T-helper 2 cell treated with Interferon-gamma antibody and Interleukin-4, amounts not matched to agents 100 ng/mL and 5 ng/mL, for 36 hours (primary cell): ENCODE results near the gene IL31. TPM values are rescaled to one million over a fixed set of nuclear protein-coding genes. Genes with fewer than 3 reads are reported as not detected.
"Not testable (repeated sequence)": the region's sequence is repeated elsewhere in the genome, so short reads cannot be mapped to it uniquely, and the experiment has no call there.

Experiments used
- intact Hi-C: fragments of 100-400 bp; cut with micrococcal nuclease; formaldehyde crosslinking; loops from one replicate; pipeline ENCODE4 v1.15.1; 2023
- total RNA-seq: library from RNA; stranded (reverse); gene quantifications from 2 replicates; pipeline ENCODE4 v1.2.3, GENCODE V29; 2022

Gene IL31
- total RNA-seq, 1 donor from 2014 or later, result not detected

GRCh38 chr12:122192441-122192840, 18.4 kb upstream of the IL31 start:
- intact Hi-C loops, result no loop called here

- intact Hi-C loops, result loop anchor here (1.0 kb wide), 2 partner anchors 60 to 137 kb away; no protein-coding TSS in a partner anchor
These were observed 17.0 kb upstream of the IL31 start for GRCh38 chr12:122190842-122191668.

DNA sequence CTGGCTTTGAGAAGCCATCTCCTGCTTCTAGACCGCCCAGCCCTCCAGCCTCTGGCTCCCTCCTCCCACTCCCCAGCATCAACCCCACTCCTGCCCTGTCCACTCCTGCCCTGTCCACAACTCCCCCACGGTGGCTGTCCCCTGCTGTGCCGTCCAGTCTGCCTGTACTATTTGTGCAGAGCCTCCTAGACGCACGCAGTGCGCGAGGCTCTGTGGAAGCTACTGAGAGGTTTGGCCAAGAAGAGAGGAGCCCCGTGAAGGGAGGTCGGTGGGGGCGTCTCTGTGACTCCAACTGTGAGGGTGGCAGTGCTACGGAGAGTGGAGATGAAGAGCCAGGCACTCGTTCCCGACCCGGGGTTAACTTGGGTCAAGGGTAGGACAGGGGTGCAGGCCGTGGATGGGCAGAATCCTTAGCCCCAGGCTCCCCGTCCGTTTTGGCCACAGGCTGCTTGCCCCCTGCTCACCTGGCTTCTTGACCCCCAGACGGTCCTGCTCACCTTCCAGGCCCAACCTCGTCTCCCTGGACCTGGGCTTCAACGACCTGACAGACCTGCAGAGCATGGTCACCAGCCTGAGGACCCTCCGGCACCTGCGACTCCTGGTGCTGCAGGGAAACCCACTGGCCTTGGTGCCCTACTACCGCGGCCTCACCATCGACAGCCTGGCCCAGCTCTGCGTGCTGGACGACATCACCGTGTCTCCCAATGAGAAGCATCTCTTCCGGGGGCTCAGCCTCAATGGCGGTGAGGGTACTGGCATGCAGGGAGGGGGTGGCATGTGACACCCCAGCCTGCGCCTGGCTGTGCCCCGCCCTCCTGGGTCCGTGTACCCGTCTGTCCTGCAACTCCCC, 15.8 kb upstream of the IL31 start:
- intact Hi-C loops, result no loop called here

- intact Hi-C loops, result no loop called here
These were observed 13.4 kb upstream of the IL31 start for GRCh38 chr12:122187466-122187865.

- intact Hi-C loops, result no loop called here
These were observed 11.6 kb upstream of the IL31 start for GRCh38 chr12:122185494-122186082.

DNA sequence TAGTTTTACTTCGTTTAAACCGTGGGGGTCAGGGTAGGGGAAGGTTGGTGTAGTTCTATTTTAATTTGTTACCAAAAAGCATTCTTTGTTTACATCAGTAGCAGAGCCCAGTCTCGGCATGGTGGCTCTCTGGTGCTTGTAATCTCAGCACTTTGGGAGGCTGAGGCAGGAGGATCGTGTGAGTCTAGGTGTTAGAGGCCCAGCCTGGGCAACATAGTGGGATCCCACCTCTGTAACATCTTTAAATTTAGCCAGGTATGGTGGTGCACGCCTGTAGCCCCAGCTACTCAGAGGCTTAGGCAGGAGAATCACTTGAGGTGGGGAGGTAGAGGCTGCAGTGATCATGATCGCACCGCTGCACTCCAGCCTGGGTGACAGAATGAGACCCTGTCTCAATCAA, 11.1 kb upstream of the IL31 start:
- intact Hi-C loops, result no loop called here

DNA sequence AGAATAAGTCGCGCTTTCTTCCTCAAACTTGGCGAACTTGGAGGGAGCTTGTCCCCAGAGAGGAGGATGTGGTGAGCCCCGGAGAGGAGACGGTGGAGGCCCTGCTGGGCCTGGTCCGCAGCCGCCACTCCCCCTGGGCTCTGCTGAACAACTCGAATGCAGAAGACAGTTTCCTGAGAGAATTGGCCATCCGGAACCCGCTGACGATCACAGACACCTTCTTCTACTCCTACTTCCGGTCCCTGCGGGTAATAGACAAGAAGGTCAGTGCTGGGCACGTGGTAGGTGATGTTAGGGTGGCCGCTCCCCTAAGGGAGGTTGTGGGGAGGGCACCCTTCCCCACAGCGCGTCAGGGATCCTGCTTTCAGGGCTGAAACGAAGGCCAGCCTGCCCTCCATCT, 10.5 kb upstream of the IL31 start:
- intact Hi-C loops, result no loop called here

DNA sequence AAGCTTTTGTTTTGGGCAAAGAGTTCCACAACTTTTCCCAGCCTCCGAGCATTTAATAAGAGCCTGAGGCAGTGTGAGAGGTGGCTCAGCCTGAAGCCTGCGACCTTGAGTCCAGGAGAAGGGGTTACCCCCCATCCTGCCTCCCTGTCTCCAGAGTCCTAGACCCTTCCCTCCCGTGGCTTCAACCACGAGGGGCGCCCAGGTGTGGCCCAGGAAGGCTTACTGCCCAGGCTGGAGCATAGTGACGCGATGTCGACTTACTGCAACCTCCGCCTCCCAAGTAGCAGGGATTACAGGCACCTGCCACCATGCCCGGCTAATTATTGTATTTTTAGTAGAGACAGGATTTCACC, 9.5 kb upstream of the IL31 start:
- intact Hi-C loops, result no loop called here

- intact Hi-C loops, result no loop called here
These were observed 9.0 kb upstream of the IL31 start, which contains the start of gene LRRC43 for GRCh38 chr12:122182887-122183587. Gene LRRC43 (plus strand): TSS chr12:122183123. CDS start chr12:122183145, 22 bp downstream.

- intact Hi-C loops, result not testable (repeated sequence)
These were observed 2.5 kb upstream of the IL31 start for GRCh38 chr12:122176473-122176872.

DNA sequence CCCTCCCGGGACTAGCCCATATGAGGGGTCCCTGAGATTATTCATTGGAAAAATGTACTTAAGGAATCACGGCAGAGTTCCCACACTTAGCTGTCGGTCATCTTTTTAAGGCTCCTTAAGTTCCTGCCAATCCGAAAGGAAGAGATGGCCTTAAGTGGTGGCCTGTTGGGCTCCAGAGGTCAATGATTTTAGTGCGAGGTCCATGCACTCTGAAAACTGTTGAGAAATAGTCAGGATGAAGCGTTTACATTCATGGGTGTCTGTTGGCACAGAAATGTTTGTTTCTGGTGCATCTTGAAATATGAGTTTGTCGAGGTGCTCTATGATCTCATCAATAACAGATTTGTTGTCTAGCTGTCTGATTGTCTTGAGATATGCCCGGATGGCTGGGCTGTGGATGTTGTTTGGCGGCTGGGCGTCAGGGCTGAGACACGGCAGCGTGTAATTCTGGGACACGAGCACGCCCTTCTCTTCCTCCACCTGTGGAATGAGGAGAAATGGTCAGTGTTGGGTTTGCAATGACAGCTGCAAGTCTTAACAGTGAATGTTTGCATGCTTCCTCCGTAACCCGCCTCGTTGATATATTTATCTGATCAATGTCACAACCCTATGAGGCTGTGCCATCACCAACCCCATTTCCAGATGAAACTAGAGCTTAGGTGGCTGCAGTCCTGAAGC, 1.6 kb downstream of the IL31 start:
- intact Hi-C loops, result no loop called here

DNA sequence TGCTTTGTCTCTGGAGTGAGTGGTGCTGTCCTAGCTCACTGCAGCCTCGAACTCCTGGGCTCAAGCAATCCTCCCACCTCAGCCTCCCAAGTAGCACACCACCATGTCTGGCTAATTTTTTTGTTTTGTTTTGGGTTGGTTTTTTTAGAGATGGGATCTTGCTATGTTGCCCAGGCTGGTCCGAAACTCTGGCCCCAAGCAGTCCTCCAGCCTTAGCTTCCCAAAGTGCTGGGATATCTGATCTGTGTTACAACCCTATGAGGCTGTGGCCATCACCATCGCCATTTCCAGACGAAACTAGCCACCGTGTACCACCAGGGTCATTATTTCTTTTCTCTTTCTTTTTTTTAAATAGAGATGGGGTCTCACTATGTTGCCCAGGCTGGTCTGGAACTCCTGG, 2.6 kb downstream of the IL31 start:
- intact Hi-C loops, result no loop called here

GRCh38 chr12:122168492-122168891, 5.5 kb downstream of the IL31 start:
- intact Hi-C loops, result no loop called here

GRCh38 chr12:122167356-122167925, 6.6 kb downstream of the IL31 start:
- intact Hi-C loops, result no loop called here

DNA sequence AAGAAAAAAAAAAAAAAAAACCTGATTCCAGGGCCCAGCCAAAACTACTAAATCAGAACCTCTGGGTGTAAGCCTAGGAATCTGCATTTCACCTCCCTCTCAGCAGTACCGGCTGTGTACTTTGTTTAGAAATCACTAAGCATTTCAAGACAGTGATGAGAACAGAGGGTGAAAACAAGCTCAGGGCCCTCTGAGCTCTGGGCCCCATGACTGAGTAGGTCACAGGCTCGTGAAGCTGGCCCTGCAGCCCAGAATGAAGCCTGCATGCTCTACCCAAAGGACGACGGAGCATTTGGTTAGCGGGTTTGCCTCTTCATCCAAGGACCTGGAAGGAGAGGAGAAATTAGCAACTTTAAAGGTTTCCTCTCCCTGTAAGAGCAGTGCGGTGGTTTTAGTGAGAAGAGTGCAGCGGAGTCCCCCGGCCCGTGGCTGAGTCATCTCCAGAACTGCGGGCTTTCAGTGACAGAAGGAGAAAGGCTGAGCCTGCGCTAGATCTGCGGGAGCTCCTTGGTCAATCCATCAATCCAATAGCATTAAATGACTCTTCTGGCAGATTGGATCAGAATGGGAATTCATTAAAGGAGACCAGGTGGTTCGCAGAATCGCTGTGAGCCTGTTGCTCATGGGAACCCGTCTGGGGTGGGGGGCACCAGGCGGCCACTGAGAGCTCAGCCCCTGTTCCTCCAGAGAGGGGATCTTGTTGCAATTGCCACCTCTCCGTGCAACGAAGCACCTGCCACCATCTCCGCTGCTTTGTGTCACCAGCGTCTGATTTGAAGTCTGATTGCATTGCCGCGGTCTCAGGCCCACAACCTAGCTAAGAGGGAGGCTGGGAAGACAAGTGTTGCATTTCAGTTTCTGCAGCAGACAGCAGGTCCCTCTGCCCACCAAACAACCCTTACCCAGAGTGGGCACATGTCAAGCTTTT, 7.3 kb downstream of the IL31 start:
- intact Hi-C loops, result no loop called here

DNA sequence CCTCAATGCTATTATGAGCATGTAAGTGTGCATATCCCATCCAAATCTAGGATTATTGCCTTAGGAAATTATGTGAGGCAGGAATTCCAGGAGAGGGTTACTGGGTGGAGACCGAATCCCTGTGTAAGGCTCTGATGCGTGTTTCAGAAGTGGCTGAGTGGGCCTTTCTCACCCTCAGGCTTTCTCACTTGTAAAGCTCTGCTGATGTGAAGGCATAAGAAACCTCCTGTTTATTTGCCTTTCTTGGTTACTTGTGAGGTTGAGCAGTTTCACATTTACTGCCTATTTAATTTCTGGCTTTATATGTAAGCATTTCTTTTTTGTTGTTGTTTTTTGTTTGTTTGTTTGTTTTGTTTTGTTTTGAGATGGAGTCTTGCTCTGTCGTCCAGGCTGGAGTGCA, 11.0 kb downstream of the IL31 start:
- intact Hi-C loops, result no loop called here

DNA sequence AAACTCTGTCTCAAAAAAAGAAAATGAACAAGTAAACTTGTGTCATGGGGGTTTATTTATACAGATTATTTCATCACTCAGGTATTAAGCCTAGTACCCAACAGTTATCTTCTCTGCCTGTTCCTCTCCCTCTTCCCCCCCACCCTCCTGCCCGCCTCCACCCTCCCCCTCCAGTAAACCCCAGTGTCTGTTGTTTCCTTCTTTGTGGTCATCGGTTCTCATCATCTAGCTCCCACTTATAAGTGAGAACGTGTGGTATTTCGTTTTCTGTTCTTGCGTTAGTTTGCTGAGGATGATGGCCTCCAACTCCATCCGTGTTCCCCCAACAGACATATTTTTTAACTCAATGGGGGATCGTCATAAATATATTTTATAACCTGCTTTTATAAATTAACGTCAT, 12.3 kb downstream of the IL31 start:
- intact Hi-C loops, result no loop called here

- intact Hi-C loops, result no loop called here
These were observed 13.3 kb downstream of the IL31 start for GRCh38 chr12:122160761-122161160.

- intact Hi-C loops, result no loop called here
These were observed 14.1 kb downstream of the IL31 start for GRCh38 chr12:122159882-122160281.
